HG03565 (cell line): ENCODE data around the gene TNFRSF13B.
"Not testable (repeated sequence)": the region's sequence is repeated elsewhere in the genome, so short reads cannot be mapped to it uniquely, and the experiment has no call there.

Experiments used
- ATAC-seq: cut with Tn5 transposase; IDR thresholded peaks from one replicate; pipeline ENCODE4 v1.9.1; 2021; ENCODE audit warnings: mild to moderate bottlenecking, moderate library complexity; ENCODE audit not compliant: unreplicated experiment

The TNFRSF13B gene

DNA sequence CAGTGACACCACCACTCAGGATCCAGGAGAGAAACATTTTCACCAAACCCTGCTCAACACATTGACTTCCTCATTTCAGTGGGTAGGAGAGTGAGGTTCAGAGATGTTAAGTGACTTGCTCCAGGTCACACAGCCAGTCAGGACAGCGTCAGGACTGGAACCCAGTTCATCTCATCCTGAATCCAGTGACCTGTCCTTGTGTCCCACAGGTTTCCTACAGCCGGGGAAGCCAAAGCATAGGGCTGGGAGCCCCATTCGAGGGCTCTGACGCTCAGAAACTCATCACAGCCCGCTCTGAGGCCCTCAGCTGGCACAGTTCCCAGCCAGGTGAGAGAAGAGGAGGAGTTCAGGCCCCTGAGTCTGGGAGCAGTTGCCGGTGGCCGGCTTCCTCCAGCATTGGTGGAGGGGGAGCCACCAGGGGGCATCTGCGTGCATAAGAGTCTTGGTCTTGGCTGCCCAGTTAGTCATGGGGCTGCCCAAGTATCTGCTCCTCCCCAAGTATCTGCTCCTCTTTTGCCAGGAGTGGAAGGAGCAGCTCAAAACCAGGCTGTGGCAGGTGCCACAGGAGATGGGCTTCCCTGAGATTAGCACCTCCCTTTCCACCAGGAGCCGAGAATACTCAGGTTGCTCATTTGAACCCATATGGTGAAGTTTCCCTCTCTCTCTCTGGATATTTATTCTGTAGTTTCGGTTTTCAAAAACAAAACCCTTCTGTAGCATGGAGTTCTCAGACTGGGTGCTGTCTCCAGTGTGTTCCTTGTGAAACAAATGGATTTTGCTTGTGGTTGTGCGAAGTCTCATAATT, 56.0 kb downstream of the TNFRSF13B start:
- no peak for ATAC-seq

- no peak for ATAC-seq
These were observed 58.5 kb downstream of the TNFRSF13B start for GRCh38 chr17:16913463-16913862.

- no peak for ATAC-seq
These were observed 59.6 kb downstream of the TNFRSF13B start for GRCh38 chr17:16912021-16912962.

DNA sequence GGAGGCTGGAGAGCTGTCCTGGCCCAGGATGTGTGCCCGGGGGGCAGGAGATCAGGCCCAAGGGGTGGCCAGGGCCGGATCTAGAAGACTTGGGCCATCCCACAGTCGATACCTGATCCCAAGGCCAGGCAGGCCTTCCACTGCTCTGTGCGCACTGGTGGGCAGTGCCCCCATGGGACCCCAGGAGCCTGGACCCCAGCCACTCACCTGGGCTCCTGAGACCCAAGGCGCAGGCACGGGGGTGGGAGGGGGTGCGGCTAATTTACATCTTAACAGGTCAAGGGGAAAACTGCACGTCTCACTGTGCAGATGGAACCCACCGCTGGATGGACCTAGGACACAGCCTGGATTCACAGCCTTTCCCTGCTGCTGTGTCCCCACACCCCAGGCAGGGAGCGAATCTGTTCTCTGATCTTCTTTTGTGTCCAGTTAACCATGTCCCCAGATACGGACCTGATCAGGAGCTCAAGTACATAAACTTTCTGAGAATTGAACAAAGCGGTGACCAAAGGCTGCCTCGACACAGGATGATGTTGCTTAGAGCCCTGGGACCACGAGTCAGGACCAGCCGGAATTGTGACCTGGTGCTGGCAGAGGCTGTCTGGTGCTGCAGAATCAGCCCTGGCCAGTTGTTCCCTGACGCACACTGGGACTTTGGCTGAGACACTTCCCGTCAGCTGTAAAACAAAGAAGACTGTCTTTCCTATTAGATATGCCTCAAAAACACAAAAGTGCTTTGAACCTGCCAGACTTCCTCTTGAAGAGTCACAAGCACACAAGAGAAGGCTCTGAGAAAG, 60.6 kb downstream of the TNFRSF13B start:
- no peak for ATAC-seq

DNA sequence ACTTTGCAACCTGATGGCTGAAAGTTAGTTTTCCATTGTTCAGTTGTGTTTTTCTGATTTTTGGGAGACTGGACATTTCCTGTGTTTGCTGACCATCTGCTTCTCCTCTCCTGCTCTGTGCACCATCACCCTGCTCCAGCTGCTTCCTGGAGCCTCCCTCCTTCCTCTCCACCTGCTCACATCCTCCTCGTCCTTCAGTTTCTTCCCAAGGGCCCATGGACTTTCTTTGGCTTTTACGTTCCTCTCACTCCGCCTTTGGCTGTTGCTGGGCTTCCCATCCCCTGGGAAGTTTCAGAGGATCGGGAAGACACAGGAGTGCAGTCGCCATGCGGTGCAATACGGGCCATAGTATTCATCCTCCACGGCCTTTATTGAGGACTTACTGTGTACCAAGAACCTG, 61.6 kb downstream of the TNFRSF13B start:
- no peak for ATAC-seq

DNA sequence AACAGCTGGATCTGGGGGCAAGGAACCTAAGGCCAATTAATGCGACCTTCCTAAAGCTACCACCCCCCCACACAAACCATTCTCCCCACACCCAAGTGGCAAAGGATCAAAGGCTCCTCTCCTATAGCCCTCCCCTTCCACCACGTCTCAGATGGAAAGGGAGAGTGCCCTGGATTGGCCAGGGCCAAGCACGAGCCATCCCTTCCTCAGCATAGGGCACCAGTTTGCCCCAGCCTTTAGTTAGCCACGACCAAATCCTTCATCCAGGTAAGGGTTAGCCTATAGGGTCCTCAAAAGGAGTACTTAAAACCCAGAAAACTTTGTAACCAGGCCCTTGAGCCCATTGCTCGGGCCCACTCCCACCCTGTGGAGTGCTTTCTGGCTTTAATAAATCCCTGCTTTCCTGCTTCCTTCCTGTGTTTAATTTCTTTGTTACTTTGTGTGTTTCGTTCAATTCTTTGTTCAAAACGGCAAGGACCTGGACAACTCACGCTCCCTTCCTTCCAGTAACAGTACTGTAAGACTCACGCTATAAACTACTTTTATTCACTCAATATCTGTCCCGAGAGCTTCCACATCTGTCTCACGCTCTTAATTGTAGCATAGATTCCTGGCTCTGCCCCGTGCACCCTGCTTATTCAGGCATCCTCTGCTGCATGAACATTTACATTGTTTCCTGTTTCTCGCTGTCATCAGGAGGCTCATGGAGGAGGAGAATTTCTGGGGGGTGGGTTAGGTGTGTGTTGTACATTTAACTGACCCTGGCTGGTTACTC, 62.3 kb downstream of the TNFRSF13B start:
- ATAC-seq = no peak

DNA sequence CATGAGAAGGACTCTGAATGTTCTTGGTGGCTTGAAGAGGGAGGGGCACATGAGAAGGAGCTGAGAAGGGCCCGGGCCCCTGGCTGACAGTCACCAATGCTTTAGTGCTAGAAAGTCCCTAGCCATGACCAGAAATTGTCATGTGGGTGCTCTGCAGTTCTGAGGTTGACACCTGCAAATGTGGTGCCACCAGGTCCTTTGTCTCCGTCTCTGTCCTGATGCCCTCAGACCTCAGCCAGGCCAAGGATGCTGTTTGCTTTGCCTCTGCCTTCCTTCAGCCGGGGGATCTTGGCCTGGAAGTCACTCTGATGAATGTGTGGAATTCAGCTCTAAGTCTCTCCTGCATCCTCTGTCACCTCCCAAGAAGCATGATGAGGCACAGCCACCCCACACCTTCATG, 63.6 kb downstream of the TNFRSF13B start:
- ATAC-seq = no peak

DNA sequence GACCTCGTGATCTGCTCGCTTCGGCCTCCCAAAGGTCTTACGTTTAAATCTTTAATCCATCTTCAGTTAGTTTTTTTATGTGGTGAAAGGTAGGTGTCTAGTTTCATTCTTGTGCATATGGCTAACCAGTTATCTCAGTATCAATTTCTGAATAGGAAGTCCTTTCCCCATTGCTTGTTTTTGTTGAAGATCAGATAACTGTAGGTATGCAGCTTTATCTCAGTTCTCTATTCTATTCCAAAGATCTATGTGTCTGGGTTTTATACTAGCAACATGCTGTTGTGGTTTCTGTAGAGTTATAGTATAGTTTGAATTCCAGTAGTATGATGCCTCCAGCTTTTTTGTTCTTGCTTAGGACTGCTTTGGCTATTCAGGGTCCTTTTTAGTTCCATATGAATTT, 65.2 kb downstream of the TNFRSF13B start:
- ATAC-seq = no peak

GRCh38 chr17:16905593-16906191, 66.2 kb downstream of the TNFRSF13B start:
- no peak for ATAC-seq

GRCh38 chr17:16903070-16903469, 68.8 kb downstream of the TNFRSF13B start:
- not testable (repeated sequence) for ATAC-seq

- no peak for ATAC-seq
These were observed 71.5 kb downstream of the TNFRSF13B start for GRCh38 chr17:16900288-16900882.

DNA sequence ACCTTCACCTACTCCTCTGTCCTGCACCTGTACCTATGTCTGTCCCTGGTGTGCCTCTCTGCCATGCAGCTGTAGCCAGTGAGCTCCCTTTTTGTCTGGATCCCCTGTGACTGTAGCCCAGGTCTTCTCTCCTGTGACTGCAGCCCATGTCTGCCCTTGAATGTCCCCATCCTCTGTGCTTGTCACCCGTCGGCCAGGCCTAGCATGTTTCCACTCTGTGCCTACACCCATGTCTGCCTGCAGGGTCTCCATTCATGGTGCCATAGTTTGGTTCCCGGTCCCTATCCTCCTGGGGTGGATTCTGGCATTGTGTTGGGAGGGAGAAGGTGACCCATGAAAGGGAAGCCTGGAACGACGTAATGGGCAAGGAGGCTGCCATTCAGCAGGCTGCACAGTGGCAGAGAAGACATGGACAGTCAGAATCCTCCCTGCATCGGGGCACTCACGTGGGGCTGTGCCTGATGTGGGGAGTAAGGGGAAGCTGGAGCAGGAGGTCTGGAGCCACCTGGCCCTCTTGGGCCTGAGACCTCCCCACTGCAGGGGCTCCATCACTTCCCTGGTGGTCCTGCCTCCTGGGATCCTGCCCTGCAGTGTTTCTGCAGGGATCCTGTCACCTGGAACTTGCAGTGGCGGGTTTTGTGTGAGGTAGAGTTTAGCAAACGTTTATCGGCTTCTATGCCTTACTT, 74.6 kb downstream of the TNFRSF13B start:
- ATAC-seq = not testable (repeated sequence)

- ATAC-seq = not testable (repeated sequence)
These were observed 75.7 kb downstream of the TNFRSF13B start for GRCh38 chr17:16896235-16896634.

- not testable (repeated sequence) for ATAC-seq
These were observed 78.4 kb downstream of the TNFRSF13B start for GRCh38 chr17:16893527-16893926.

DNA sequence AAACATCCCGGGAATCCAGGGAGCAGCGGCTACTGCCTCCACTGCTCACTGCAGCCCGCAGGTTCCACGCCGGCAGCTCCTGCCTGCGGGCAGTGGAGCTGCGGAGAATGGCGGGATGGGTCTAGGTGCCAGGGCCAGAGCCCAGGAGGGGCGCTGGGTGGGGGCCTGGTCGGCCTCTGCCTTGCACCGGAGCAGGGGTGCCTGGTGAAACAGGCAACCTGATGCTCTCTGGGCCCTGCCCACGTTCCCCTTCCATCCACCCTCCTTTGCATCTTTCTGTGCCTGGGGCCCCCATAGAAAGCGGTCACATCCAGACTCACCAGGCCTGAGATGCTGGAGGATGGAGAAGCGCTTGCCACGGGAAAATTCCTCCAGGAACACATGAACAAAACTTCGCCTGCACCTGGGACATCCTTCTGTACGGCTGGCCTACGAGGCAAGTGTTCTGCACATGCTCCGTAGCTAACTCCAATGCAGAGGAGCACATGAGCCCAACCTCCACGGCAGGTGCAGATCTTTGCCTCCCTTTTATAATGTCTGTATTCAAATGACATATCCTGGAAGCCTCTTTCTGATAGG, 79.0 kb downstream of the TNFRSF13B start:
- ATAC-seq = not testable (repeated sequence)

DNA sequence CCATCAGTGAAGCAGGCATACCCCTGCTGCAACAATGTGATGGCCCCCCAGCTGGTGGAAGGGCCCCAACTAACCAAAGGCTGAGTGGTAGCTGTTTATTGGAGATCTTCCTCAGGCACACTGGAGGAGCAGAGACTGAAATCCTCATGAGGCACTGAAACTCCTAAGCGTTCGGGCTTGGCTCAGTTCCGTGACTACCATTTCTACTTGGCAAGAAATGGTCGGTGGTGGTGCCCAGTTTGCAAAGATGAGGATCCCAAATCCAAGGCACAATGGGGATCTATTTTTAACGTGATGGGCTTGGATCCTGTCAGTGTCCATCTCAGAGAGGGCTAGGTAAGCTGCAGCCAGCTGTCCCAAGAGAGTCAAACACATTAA, 82.8 kb downstream of the TNFRSF13B start:
- ATAC-seq = no peak
